Measurements from ENCODE around the gene KIF7. TPM values are rescaled to one million over a fixed set of nuclear protein-coding genes. Genes with fewer than 3 reads are reported as not detected.

Gene KIF7
- total and polyA plus RNA-seq, 2 of the 8 experiments (the other 6 are each of a cell fraction or from before 2014, with no cell fraction given), result 4.9 to 14.0 TPM

DNA sequence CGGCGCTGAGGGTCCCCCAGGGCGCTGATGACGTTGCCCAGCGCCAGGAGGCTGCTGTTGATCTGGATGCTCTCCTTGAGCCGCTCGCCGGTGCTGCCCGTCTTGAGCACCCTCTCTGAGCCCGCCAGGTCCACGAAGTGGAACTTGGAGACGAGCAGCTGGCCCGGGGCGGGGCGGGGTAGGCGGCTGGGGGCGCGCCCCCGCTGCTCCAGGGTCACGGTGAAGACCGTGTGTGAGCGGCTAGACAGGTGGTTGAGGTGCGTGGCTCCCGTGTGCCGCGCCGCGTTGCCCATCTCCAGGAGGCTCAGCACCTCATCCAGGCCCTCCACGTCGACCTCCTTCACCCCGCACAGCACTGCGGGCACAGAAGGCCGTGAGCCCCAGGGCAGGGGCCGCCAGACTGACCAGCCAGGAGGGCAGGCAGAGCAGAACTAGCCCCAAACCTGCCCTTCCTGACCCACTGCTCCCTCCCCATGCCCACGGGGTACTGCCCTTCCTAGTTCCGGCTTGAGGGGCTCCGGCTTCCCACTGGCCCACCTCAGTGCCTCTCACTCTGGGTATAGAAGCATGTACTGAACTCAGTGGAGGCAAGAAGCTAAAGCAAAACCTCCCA, 6.1 kb downstream of the KIF7 start:
- Histone ChIP-seq H3K9ac (replicated peaks in 1 of 4; ENCODE audit: extremely low read depth in 1 of 4, low read depth in 3 of 4, low read length in 3 of 4) (no peak overlapping the region), H2AFZ (ENCODE audit: low read length) (no peak overlapping the region), H3K4ac (replicated peaks; ENCODE audit: insufficient read length, low read depth, low read length) (no peak overlapping the region), H3K4me1 (replicated peaks in 1 of 4; ENCODE audit: control insufficient read depth in 3 of 4, insufficient read depth in 4 of 4, low read length in 3 of 4) (no peaks in the 10 kb centered on the region), H3K79me1 (ENCODE audit: low read depth, low read length) (peaks cover 8% of the 10 kb centered on the region; the same call in 1 of the 2 replicates), H3K23me2 (ENCODE audit: low read depth, low read length) (no peaks in the 10 kb centered on the region), H3K56ac (replicated peaks; ENCODE audit: insufficient read length, low read depth, low read length) (no peak overlapping the region), H3K4me3 (ENCODE audit: extremely low read depth in 1 of 4, insufficient read depth in 2 of 4, low read depth in 3 of 4, low read length in 4 of 4) (no peak overlapping the region), H4K8ac (ENCODE audit: extremely low read depth, insufficient read depth, low read length) (peak overlapping the region; percentile 85; the same call in 1 of the 2 replicates), H3K27me3 (replicated peaks in 1 of 4; ENCODE audit: control insufficient read depth in 3 of 4, extremely low read depth in 1 of 4, insufficient read depth in 3 of 4, low read length in 3 of 4) (no peaks in the 10 kb centered on the region), H2BK5ac (ENCODE audit: low read depth, low read length) (no peak overlapping the region), H3K18ac (ENCODE audit: extremely low read depth, low read length) (no peak overlapping the region), H2BK20ac (ENCODE audit: low read length) (no peak overlapping the region), H3K4me2 (ENCODE audit: insufficient read depth in 1 of 2, low read depth in 2 of 2, low read length in 2 of 2) (no peak overlapping the region), H2BK12ac (ENCODE audit: low read depth, low read length) (no peak overlapping the region), H3K79me2 (ENCODE audit: control insufficient read depth in 1 of 2, insufficient read depth in 2 of 2, low read length in 2 of 2) (peaks cover 0 to 8% of the 10 kb centered on the region in 2 experiments; a peak in 2 of 4 replicates), H3K27ac (ENCODE audit: low read depth, low read length) (no peak overlapping the region), H2AK5ac (ENCODE audit: low read depth, low read length) (no peak overlapping the region), H3K23ac (ENCODE audit: insufficient read length) (no peak overlapping the region), H3K9me3 (ENCODE audit: insufficient read depth in 2 of 2, low read depth in 1 of 2, low read length in 1 of 2) (no peaks in the 10 kb centered on the region), H4K5ac (ENCODE audit: insufficient read length, low read depth, low read length) (no peak overlapping the region), H2BK15ac (ENCODE audit: low read length) (no peak overlapping the region), H3K36me3 (ENCODE audit: control insufficient read depth in 2 of 4, insufficient read depth in 4 of 4, low read length in 3 of 4) (peaks cover 0 to 17% (median 9%) of the 10 kb centered on the region in 4 experiments; a peak in 4 of 8 replicates), H2BK120ac (replicated peaks; ENCODE audit: low read depth, low read length) (no peak overlapping the region), H4K91ac (replicated peaks; ENCODE audit: insufficient read length, low read length) (no peak overlapping the region), H4K20me1 (replicated peaks in 1 of 2; ENCODE audit: control insufficient read depth in 1 of 2, insufficient read depth in 2 of 2, low read length in 2 of 2) (peaks cover 0 to 7% of the 10 kb centered on the region in 2 experiments), H3K14ac (ENCODE audit: insufficient read length) (no peak overlapping the region)
- FAIRE-seq (no peak), DNase-seq (ENCODE audit: low read depth in 1 of 2, low spot score in 2 of 2) (peak in 1 of 2 experiments; percentile 40)
- ChIA-PET CTCF (ENCODE audit: partially characterized antibody) (interaction anchor here (1.0 to 5.1 kb wide), 4 partner anchors 12 to 226 kb away, joined by 3 to 43 read pairs (median 3); no protein-coding TSS in a partner anchor), POLR2A (ENCODE audit: partially characterized antibody) (no interaction called here)
- 87% methylated on average over 26 of the region's 37 CpGs; no CpG with 5 or more reads in 1 of the 2 experiments for WGBS, 2 experiments (ENCODE audit: extremely low coverage in 1 of 2, insufficient coverage in 1 of 2, insufficient read length in 1 of 2, insufficient replicate concordance in 2 of 2, low coverage in 1 of 2, low lambda C conversion rate in 2 of 2, missing lambda C conversion rate in 1 of 2)
- TF ChIP-seq RFX5 (IDR thresholded peaks at IDR 0.05; ENCODE audit: borderline replicate concordance, low read depth, low read length) (no peak), SRF (IDR thresholded peaks at IDR 0.05; ENCODE audit: low read depth, low read length) (no peak), SIRT6 (IDR thresholded peaks at IDR 0.05; ENCODE audit: low read length) (no peak), BACH1 (IDR thresholded peaks at IDR 0.05; ENCODE audit: low read length) (no peak)
